Activated naive CD8-positive, alpha-beta T cell treated with anti-CD3 and anti-CD28 coated beads, Interleukin-2, amount 50 U/mL, for 24 hours (primary cell): ENCODE measurements around the gene HSF5.
A peak's percentile ranks its signal among the peaks of the same experiment; 100 is the strongest.

Experiments used
- ATAC-seq: fragments of 150-1000 bp; cut with Tn5 transposase; one replicate; pipeline ENCODE4 v1.10.0; 2021
- DNase-seq: peaks from one replicate; pipeline ENCODE4 v3.0.0; 2021
- H3K27ac Mint-ChIP-seq: one replicate; pipeline ENCODE4 v1.8.0; 2021; ENCODE audit warnings: mild to moderate bottlenecking, mixed read lengths
- H3K27me3 Mint-ChIP-seq: one replicate; pipeline ENCODE4 v1.8.0; 2021; ENCODE audit warnings: mixed read lengths
- H3K36me3 Mint-ChIP-seq: one replicate; pipeline ENCODE4 v1.8.0; 2021; ENCODE audit warnings: low read depth, mixed read lengths
- H3K4me1 Mint-ChIP-seq: one replicate; pipeline ENCODE4 v1.8.0; 2021; ENCODE audit warnings: mixed read lengths
- H3K4me3 Mint-ChIP-seq: one replicate; pipeline ENCODE4 v1.8.0; 2021; ENCODE audit warnings: mild to moderate bottlenecking, moderate library complexity, mixed read lengths
- H3K9me3 Mint-ChIP-seq: one replicate; pipeline ENCODE4 v1.8.0; 2021; ENCODE audit warnings: mixed read lengths

Gene HSF5

GRCh38 chr17:58527949-58528348 is 39.7 kb upstream of the HSF5 start:
- Mint-ChIP-seq H3K27ac (no peak overlapping the region), H3K36me3 (no peaks in the 10 kb centered on the region), H3K9me3 (no peaks in the 10 kb centered on the region), H3K4me1 (peaks cover 3% of the 10 kb centered on the region), H3K27me3 (peaks cover 19% of the 10 kb centered on the region), H3K4me3 (no peak overlapping the region)
- ATAC-seq (no peak), DNase-seq (no peak)

- Mint-ChIP-seq H3K27ac (no peak overlapping the region), H3K4me1 (peaks cover 3% of the 10 kb centered on the region), H3K9me3 (no peaks in the 10 kb centered on the region), H3K4me3 (no peak overlapping the region), H3K36me3 (no peaks in the 10 kb centered on the region), H3K27me3 (peaks cover 14% of the 10 kb centered on the region)
- ATAC-seq (no peak), DNase-seq (no peak)
Observed at GRCh38 chr17:58527306-58527705, 39.1 kb upstream of the HSF5 start.

- Mint-ChIP-seq H3K4me1 (no peaks in the 10 kb centered on the region), H3K27me3 (peaks cover 7% of the 10 kb centered on the region), H3K4me3 (no peak overlapping the region), H3K36me3 (no peaks in the 10 kb centered on the region), H3K9me3 (no peaks in the 10 kb centered on the region), H3K27ac (no peak overlapping the region)
- ATAC-seq (no peak), DNase-seq (no peak)
Observed at GRCh38 chr17:58525239-58525638, 37.0 kb upstream of the HSF5 start.

GRCh38 chr17:58521680-58522079 is 33.5 kb upstream of the HSF5 start:
- Mint-ChIP-seq H3K9me3 (no peaks in the 10 kb centered on the region), H3K27me3 (peaks cover 5% of the 10 kb centered on the region), H3K36me3 (peaks cover 4% of the 10 kb centered on the region), H3K4me3 (no peak overlapping the region), H3K27ac (no peak overlapping the region), H3K4me1 (peaks cover 24% of the 10 kb centered on the region)
- ATAC-seq (no peak), DNase-seq (no peak)

- Mint-ChIP-seq H3K36me3 (peaks cover 4% of the 10 kb centered on the region), H3K9me3 (no peaks in the 10 kb centered on the region), H3K4me1 (peaks cover 28% of the 10 kb centered on the region), H3K27me3 (peaks cover 5% of the 10 kb centered on the region), H3K4me3 (no peak overlapping the region), H3K27ac (no peak overlapping the region)
- ATAC-seq (no peak), DNase-seq (peak; percentile 18)
Observed at GRCh38 chr17:58520843-58521430, 32.7 kb upstream of the HSF5 start.

GRCh38 chr17:58517928-58518609 is 29.9 kb upstream of the HSF5 start:
- Mint-ChIP-seq H3K27ac (peak overlapping the region; percentile 96), H3K36me3 (peaks cover 5% of the 10 kb centered on the region), H3K4me3 (peak overlapping the region; percentile 90), H3K4me1 (peaks cover 45% of the 10 kb centered on the region), H3K9me3 (no peaks in the 10 kb centered on the region), H3K27me3 (peaks cover 5% of the 10 kb centered on the region)
- DNase-seq (peak; percentile 98), ATAC-seq (peak; percentile 91)

- ATAC-seq (no peak), DNase-seq (peak; percentile 98)
- H3K27me3 Mint-ChIP-seq, result peaks cover 5% of the 10 kb centered on the region
- peaks cover 10% of the 10 kb centered on the region for H3K36me3 Mint-ChIP-seq
- H3K27ac Mint-ChIP-seq, result peak overlapping the region; percentile 96
- peak overlapping the region; percentile 90 for H3K4me3 Mint-ChIP-seq
- peaks cover 49% of the 10 kb centered on the region for H3K4me1 Mint-ChIP-seq
- no peaks in the 10 kb centered on the region for H3K9me3 Mint-ChIP-seq
Observed at GRCh38 chr17:58517378-58517927, 29.2 kb upstream of the HSF5 start.

GRCh38 chr17:58516644-58517377 is 28.6 kb upstream of the HSF5 start:
- Mint-ChIP-seq H3K9me3 (no peaks in the 10 kb centered on the region), H3K4me1 (peaks cover 49% of the 10 kb centered on the region), H3K27me3 (peaks cover 5% of the 10 kb centered on the region), H3K27ac (peak overlapping the region; percentile 96), H3K36me3 (peaks cover 15% of the 10 kb centered on the region), H3K4me3 (peak overlapping the region; percentile 90)
- no peak for ATAC-seq
- peak; percentile 8 for DNase-seq

GRCh38 chr17:58515286-58515685 is 27.1 kb upstream of the HSF5 start:
- H3K4me1 Mint-ChIP-seq, result peaks cover 61% of the 10 kb centered on the region
- H3K27me3 Mint-ChIP-seq, result peaks cover 5% of the 10 kb centered on the region
- ATAC-seq (no peak), DNase-seq (no peak)
- no peaks in the 10 kb centered on the region for H3K9me3 Mint-ChIP-seq
- H3K36me3 Mint-ChIP-seq, result peaks cover 30% of the 10 kb centered on the region
- H3K4me3 Mint-ChIP-seq, result peak overlapping the region; percentile 71
- peak overlapping the region; percentile 37 for H3K27ac Mint-ChIP-seq

- peak overlapping the region; percentile 37 for H3K27ac Mint-ChIP-seq
- H3K9me3 Mint-ChIP-seq, result no peaks in the 10 kb centered on the region
- peaks cover 5% of the 10 kb centered on the region for H3K27me3 Mint-ChIP-seq
- DNase-seq (no peak), ATAC-seq (no peak)
- H3K36me3 Mint-ChIP-seq, result peaks cover 35% of the 10 kb centered on the region
- peak overlapping the region; percentile 71 for H3K4me3 Mint-ChIP-seq
- peaks cover 58% of the 10 kb centered on the region for H3K4me1 Mint-ChIP-seq
Observed at GRCh38 chr17:58514770-58515157, 26.6 kb upstream of the HSF5 start.

GRCh38 chr17:58513965-58514769 is 26.0 kb upstream of the HSF5 start, which contains the start of gene MTMR4:
Gene MTMR4 (minus strand): TSS chr17:58514638. CDS start chr17:58514407, 231 bp downstream.
- peak; percentile 78 for DNase-seq
- Mint-ChIP-seq H3K4me1 (peaks cover 58% of the 10 kb centered on the region), H3K9me3 (no peaks in the 10 kb centered on the region), H3K36me3 (peaks cover 36% of the 10 kb centered on the region), H3K4me3 (peak within 1 kb of the TSS; percentile 94), H3K27ac (peak within 1 kb of the TSS; percentile 92), H3K27me3 (peaks cover 5% of the 10 kb centered on the region)
- ATAC-seq, result peak; percentile 12

GRCh38 chr17:58513267-58513964 is 25.2 kb upstream of the HSF5 start:
- peaks cover 5% of the 10 kb centered on the region for H3K27me3 Mint-ChIP-seq
- ATAC-seq, result no peak
- peaks cover 39% of the 10 kb centered on the region for H3K36me3 Mint-ChIP-seq

GRCh38 chr17:58510075-58510474 is 21.9 kb upstream of the HSF5 start:
- Mint-ChIP-seq H3K27me3 (no peaks in the 10 kb centered on the region), H3K9me3 (no peaks in the 10 kb centered on the region), H3K36me3 (peaks cover 61% of the 10 kb centered on the region)

More at GRCh38 chr17:58513267-58513964, 25.2 kb upstream of the HSF5 start:
- peak overlapping the region; percentile 94 for H3K4me3 Mint-ChIP-seq
- H3K27ac Mint-ChIP-seq, result peak overlapping the region; percentile 92
- peaks cover 52% of the 10 kb centered on the region for H3K4me1 Mint-ChIP-seq
- peak; percentile 54 for DNase-seq
- H3K9me3 Mint-ChIP-seq, result no peaks in the 10 kb centered on the region

More at GRCh38 chr17:58510075-58510474, 21.9 kb upstream of the HSF5 start:
- no peak for ATAC-seq
- peaks cover 29% of the 10 kb centered on the region for H3K4me1 Mint-ChIP-seq
- H3K27ac Mint-ChIP-seq, result no peak overlapping the region
- no peak for DNase-seq
- H3K4me3 Mint-ChIP-seq, result no peak overlapping the region
